Naive thymus-derived CD8-positive, alpha-beta T cell (primary cell): ENCODE data around the gene BNC2. TPM values are rescaled to one million over a fixed set of nuclear protein-coding genes. Genes with fewer than 3 reads are reported as not detected.

Experiments
- ATAC-seq, 2 donors: fragments of 150-1000 bp; cut with Tn5 transposase in 1 of 2; sonication (Bioruptor Pico), chemical (Tn5 transposase) in 1 of 2; 1 replicate in 1 of 2; 2 replicates in 1 of 2; pipeline ENCODE4 v1.10.0; 2021; ENCODE audit warnings: mild to moderate bottlenecking in 2 of 2, moderate library complexity in 2 of 2
- POLR2A ChIA-PET: fragments of 350-600 bp; sonication (Branson Sonifier 250); formaldehyde crosslinking; loops from one replicate; lab custom pipeline; 2021; ENCODE audit warnings: antibody characterized with exemption; lab: Charles Lee
- DNase-seq, 10 donors: peaks; one replicate each; pipeline versions ENCODE4 v3.0.0 to v3.0.0-alpha.2; 2020 to 2022
- H3K27ac Mint-ChIP-seq, 10 donors: one replicate each; pipeline ENCODE4 v1.8.0; 2020 to 2022; ENCODE audit warnings: mild to moderate bottlenecking in 10 of 10, mixed read lengths in 10 of 10, moderate library complexity in 4 of 10, inconsistent platforms in 1 of 10
- H3K27me3 Mint-ChIP-seq, 5 donors: one replicate each; pipeline ENCODE4 v1.8.0; 2021 to 2022; ENCODE audit warnings: mixed read lengths in 5 of 5
- H3K36me3 Mint-ChIP-seq, 3 donors: one replicate each; pipeline ENCODE4 v1.8.0; 2020 to 2022; ENCODE audit warnings: mixed read lengths in 3 of 3, mild to moderate bottlenecking in 2 of 3, inconsistent platforms in 1 of 3
- H3K4me1 Mint-ChIP-seq, 4 donors: one replicate each; pipeline ENCODE4 v1.8.0; 2021 to 2022; ENCODE audit warnings: mixed read lengths in 4 of 4
- H3K4me3 Mint-ChIP-seq, 10 donors: one replicate each; pipeline ENCODE4 v1.8.0; 2020 to 2022; ENCODE audit warnings: mild to moderate bottlenecking in 10 of 10, mixed read lengths in 10 of 10, moderate library complexity in 6 of 10, inconsistent platforms in 1 of 10
- H3K9me3 Mint-ChIP-seq, 9 donors: one replicate each; pipeline ENCODE4 v1.8.0; 2020 to 2022; ENCODE audit warnings: mixed read lengths in 9 of 9, mild to moderate bottlenecking in 3 of 9, inconsistent platforms in 1 of 9, moderate library complexity in 1 of 9
- polyA plus RNA-seq, 3 donors: library from polyadenylated mRNA; unstranded; fragments of 300-500 nt; fragmentation: Illumina TruSeq; gene quantifications; one replicate each; pipeline ENCODE4 v1.2.3, GENCODE V29; 2021
- total RNA-seq, 8 experiments: library from RNA in 2 of 8; stranded (reverse) in 2 of 8; gene quantifications; one replicate each; pipeline ENCODE4 v1.2.3 and lab custom pipeline; 2021 to 2026

The BNC2 gene
- total and polyA plus RNA-seq, 5 experiments from 2014 or later = not detected

DNA sequence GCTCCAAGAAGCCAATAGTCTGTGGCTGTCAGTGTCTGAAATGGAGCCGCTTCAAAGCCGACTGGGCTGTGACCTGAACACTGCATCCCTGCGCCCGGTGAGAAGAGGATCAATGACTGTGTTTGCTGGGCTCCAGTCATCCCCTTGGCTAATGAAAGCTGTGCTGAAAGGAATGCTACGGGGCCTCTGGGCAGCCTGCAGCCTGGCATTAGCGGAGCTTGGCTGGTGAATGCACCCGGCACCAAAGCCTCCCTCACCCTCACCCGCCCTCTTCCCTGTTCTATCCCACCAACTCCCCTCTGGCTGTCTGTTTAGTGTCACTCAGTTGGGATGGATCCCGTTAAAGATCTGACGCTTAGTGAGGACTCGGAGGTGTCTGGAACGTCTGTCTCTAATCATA, 355.3 kb downstream of the BNC2 start:
- no peak overlapping the region for H3K4me3 Mint-ChIP-seq
- H3K27ac Mint-ChIP-seq = no peak overlapping the region
- H3K4me1 Mint-ChIP-seq = no peaks in the 10 kb centered on the region
- peaks cover 0 to 3% (median 0%) of the 10 kb centered on the region in 9 donors for H3K9me3 Mint-ChIP-seq
- no peaks in the 10 kb centered on the region for H3K36me3 Mint-ChIP-seq
- DNase-seq (no peak), ATAC-seq (no peak)
- H3K27me3 Mint-ChIP-seq = peaks cover 0 to 10% (median 3%) of the 10 kb centered on the region in 5 donors
- POLR2A ChIA-PET = no interaction called here

- DNase-seq = no peak
- ATAC-seq = no peak
- Mint-ChIP-seq H3K27me3 (peaks cover 0 to 1% (median 0%) of the 10 kb centered on the region in 5 donors), H3K27ac (no peak overlapping the region), H3K4me3 (no peak overlapping the region), H3K4me1 (no peaks in the 10 kb centered on the region), H3K9me3 (peaks cover 0 to 3% (median 0%) of the 10 kb centered on the region in 9 donors), H3K36me3 (no peaks in the 10 kb centered on the region)
- POLR2A ChIA-PET = no interaction called here
These were observed 356.3 kb downstream of the BNC2 start for GRCh38 chr9:16514131-16514530.

DNA sequence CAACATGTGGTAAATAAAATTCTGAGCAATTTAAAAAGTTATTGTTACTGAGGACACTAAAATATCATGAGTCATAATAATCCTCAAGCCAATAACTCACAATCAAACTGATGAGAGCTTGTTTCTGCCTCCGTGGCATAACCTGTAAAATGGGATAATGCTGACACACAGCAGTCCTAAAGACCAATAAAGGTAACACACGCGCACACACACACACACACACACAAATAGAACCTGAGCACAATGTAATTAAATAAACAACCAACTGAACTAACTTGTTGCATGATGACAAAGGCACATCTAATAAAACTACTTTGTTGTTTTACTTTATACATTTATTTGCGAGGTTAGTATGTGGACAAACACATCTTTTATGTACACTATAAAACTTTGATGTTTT, 358.2 kb downstream of the BNC2 start:
- POLR2A ChIA-PET = no interaction called here
- H3K9me3 Mint-ChIP-seq = peaks cover 0 to 3% (median 0%) of the 10 kb centered on the region in 9 donors
- H3K4me3 Mint-ChIP-seq = no peak overlapping the region
- no peaks in the 10 kb centered on the region for H3K36me3 Mint-ChIP-seq
- no peaks in the 10 kb centered on the region for H3K27me3 Mint-ChIP-seq
- no peaks in the 10 kb centered on the region for H3K4me1 Mint-ChIP-seq
- no peak for ATAC-seq
- no peak for DNase-seq
- no peak overlapping the region for H3K27ac Mint-ChIP-seq

GRCh38 chr9:16510482-16510881, 360.0 kb downstream of the BNC2 start:
- DNase-seq = no peak
- no peak overlapping the region for H3K4me3 Mint-ChIP-seq
- no peak for ATAC-seq
- H3K27me3 Mint-ChIP-seq = no peaks in the 10 kb centered on the region
- H3K4me1 Mint-ChIP-seq = no peaks in the 10 kb centered on the region
- POLR2A ChIA-PET = no interaction called here
- H3K36me3 Mint-ChIP-seq = no peaks in the 10 kb centered on the region
- peaks cover 0 to 1% (median 0%) of the 10 kb centered on the region in 9 donors for H3K9me3 Mint-ChIP-seq
- no peak overlapping the region for H3K27ac Mint-ChIP-seq

- H3K27me3 Mint-ChIP-seq = no peaks in the 10 kb centered on the region
- POLR2A ChIA-PET = no interaction called here
- no peaks in the 10 kb centered on the region for H3K36me3 Mint-ChIP-seq
- ATAC-seq (no peak), DNase-seq (no peak)
- no peak overlapping the region for H3K27ac Mint-ChIP-seq
- H3K9me3 Mint-ChIP-seq = no peaks in the 10 kb centered on the region
- no peaks in the 10 kb centered on the region for H3K4me1 Mint-ChIP-seq
- no peak overlapping the region for H3K4me3 Mint-ChIP-seq
These were observed 360.5 kb downstream of the BNC2 start for GRCh38 chr9:16509997-16510396.

- no peak overlapping the region for H3K27ac Mint-ChIP-seq
- POLR2A ChIA-PET = no interaction called here
- H3K4me3 Mint-ChIP-seq = no peak overlapping the region
- ATAC-seq = no peak
- DNase-seq = no peak
- no peaks in the 10 kb centered on the region for H3K27me3 Mint-ChIP-seq
- no peaks in the 10 kb centered on the region for H3K4me1 Mint-ChIP-seq
- no peaks in the 10 kb centered on the region for H3K36me3 Mint-ChIP-seq
- H3K9me3 Mint-ChIP-seq = peaks cover 0 to 3% (median 0%) of the 10 kb centered on the region in 9 donors
These were observed 365.3 kb downstream of the BNC2 start for GRCh38 chr9:16505199-16505598.

DNA sequence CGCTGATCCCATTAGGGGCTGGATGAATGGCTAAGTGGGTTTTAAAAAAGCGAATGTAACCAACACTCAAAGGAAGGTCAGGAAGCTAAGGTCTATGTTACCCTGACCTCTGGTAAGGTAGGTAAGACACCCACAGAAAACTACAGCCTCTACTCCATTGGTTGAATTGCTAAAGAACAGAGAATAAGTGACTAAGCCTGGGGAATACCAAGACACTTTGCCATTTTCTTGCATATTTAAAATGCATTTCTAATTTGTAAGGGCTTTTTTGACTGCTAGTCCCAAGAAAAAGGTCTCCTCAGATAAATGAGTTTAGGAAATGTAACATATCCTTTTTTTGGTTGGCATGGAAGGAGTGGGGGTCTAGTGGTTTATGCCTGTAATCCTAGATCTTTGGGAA, 368.7 kb downstream of the BNC2 start:
- H3K4me3 Mint-ChIP-seq = no peak overlapping the region
- H3K27me3 Mint-ChIP-seq = peaks cover 0 to 5% (median 0%) of the 10 kb centered on the region in 5 donors
- POLR2A ChIA-PET = no interaction called here
- DNase-seq = no peak
- H3K9me3 Mint-ChIP-seq = peaks cover 0 to 3% (median 0%) of the 10 kb centered on the region in 9 donors
- H3K36me3 Mint-ChIP-seq = no peaks in the 10 kb centered on the region
- H3K4me1 Mint-ChIP-seq = no peaks in the 10 kb centered on the region
- ATAC-seq = no peak
- no peak overlapping the region for H3K27ac Mint-ChIP-seq

GRCh38 chr9:16501141-16501540, 369.3 kb downstream of the BNC2 start:
- ATAC-seq (no peak), DNase-seq (no peak)
- Mint-ChIP-seq H3K36me3 (no peaks in the 10 kb centered on the region), H3K4me3 (no peak overlapping the region), H3K4me1 (no peaks in the 10 kb centered on the region), H3K27me3 (peaks cover 0 to 5% (median 0%) of the 10 kb centered on the region in 5 donors), H3K9me3 (peaks cover 0 to 3% (median 0%) of the 10 kb centered on the region in 9 donors), H3K27ac (no peak overlapping the region)
- POLR2A ChIA-PET = no interaction called here

GRCh38 chr9:16500386-16500785, 370.1 kb downstream of the BNC2 start:
- Mint-ChIP-seq H3K9me3 (peaks cover 0 to 3% (median 0%) of the 10 kb centered on the region in 9 donors), H3K27me3 (peaks cover 0 to 5% (median 0%) of the 10 kb centered on the region in 5 donors), H3K4me3 (no peak overlapping the region), H3K4me1 (no peaks in the 10 kb centered on the region), H3K36me3 (no peaks in the 10 kb centered on the region), H3K27ac (no peak overlapping the region)
- ATAC-seq = no peak
- POLR2A ChIA-PET = no interaction called here
- no peak for DNase-seq

- Mint-ChIP-seq H3K4me3 (no peak overlapping the region), H3K27ac (no peak overlapping the region), H3K4me1 (no peaks in the 10 kb centered on the region), H3K27me3 (peaks cover 0 to 5% (median 0%) of the 10 kb centered on the region in 5 donors), H3K36me3 (no peaks in the 10 kb centered on the region), H3K9me3 (peaks cover 0 to 3% (median 0%) of the 10 kb centered on the region in 9 donors)
- no peak for DNase-seq
- POLR2A ChIA-PET = no interaction called here
- no peak for ATAC-seq
These were observed 370.6 kb downstream of the BNC2 start for GRCh38 chr9:16499892-16500291.

DNA sequence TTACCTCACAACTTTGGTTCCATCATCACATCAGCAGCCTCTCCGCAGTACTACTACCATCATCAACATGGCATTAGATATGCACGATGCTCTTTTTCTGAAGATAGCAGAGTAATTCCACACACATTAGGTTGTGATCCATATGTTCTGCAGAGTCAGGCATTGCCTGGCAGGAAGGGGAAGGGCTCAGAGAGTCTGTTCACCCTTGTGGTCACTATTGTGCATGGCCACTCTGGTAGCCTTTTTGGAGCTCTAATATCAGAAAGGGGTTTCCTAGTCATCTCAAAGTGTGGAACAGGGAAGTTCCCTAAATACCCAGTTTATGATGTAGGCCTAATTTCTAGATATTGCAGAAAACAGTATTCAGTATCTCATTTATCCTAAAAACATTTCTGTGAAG, 373.6 kb downstream of the BNC2 start:
- POLR2A ChIA-PET = no interaction called here
- no peak for ATAC-seq
- peaks cover 0 to 5% (median 0%) of the 10 kb centered on the region in 5 donors for H3K27me3 Mint-ChIP-seq

DNA sequence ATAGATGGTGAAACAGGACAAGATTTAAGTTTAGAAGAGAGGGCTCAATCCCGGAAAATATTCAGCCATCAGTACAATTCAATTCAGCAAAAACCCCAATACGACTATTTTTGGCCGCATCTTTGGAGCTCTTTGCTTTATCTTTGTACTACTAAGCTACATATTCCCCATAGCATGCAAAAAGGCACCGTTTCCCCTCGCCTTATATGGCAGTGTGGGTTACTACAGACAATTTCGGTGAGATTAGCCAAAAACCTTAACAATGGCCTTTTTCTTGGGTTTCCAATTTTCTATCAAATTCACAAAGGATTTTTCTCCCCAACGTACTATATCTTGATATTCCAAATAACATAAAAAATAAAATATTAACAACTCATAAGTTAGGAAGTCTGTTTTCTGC, 382.6 kb downstream of the BNC2 start:
- H3K4me3 Mint-ChIP-seq = no peak overlapping the region
- H3K27me3 Mint-ChIP-seq = peaks cover 0 to 10% (median 3%) of the 10 kb centered on the region in 5 donors
- ATAC-seq = no peak
- no peaks in the 10 kb centered on the region for H3K36me3 Mint-ChIP-seq
- no peaks in the 10 kb centered on the region for H3K4me1 Mint-ChIP-seq
- POLR2A ChIA-PET = no interaction called here
- DNase-seq = no peak
- H3K27ac Mint-ChIP-seq = no peak overlapping the region
- no peaks in the 10 kb centered on the region for H3K9me3 Mint-ChIP-seq

More for the DNA sequence above, 373.6 kb downstream of the BNC2 start:
- Mint-ChIP-seq H3K9me3 (peaks cover 0 to 5% (median 0%) of the 10 kb centered on the region in 9 donors), H3K36me3 (no peaks in the 10 kb centered on the region), H3K27ac (no peak overlapping the region), H3K4me3 (no peak overlapping the region), H3K4me1 (peaks cover 0 to 2% (median 0%) of the 10 kb centered on the region in 4 donors)
- no peak for DNase-seq

DNA sequence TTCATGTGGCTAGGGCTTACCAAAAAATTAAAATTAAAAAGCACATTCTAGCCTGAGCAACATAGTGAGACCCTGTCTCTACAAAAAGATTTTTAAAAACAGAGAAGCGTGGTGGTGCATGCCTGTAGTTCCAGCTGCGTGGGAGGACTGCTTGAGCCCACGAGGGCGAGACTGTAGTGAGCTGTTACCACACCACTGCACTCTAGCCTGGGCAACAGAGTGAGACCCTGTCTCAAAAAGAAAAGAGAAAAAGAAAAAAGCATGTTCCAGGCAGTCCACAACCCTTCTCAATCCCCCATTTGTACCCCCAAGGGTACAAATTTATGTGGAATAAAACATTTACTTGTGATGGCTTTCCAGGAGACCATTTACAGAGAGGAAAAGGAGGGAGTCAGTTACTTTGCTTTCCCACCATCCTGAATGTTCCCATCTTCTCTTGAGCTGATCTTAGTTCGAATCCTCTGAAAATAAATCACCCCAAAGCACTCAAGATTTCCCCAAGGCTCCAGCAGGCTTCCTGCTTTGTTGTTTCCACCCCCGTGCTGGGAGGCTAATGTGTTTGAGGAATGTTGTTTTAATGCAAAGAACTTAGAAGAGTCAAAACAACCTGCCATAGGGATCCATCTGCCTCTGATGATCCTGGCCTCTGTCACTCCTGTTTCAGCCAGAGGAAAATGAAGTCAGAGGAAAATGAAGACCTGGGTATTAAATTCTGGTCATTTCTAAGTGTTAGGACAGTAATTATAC, 384.7 kb downstream of the BNC2 start:
- Mint-ChIP-seq H3K36me3 (no peaks in the 10 kb centered on the region), H3K27me3 (peaks cover 0 to 7% (median 3%) of the 10 kb centered on the region in 5 donors), H3K27ac (no peak overlapping the region), H3K4me1 (no peaks in the 10 kb centered on the region), H3K9me3 (peaks cover 0 to 2% (median 0%) of the 10 kb centered on the region in 9 donors), H3K4me3 (no peak overlapping the region)
- POLR2A ChIA-PET = no interaction called here
- DNase-seq (no peak), ATAC-seq (no peak)

DNA sequence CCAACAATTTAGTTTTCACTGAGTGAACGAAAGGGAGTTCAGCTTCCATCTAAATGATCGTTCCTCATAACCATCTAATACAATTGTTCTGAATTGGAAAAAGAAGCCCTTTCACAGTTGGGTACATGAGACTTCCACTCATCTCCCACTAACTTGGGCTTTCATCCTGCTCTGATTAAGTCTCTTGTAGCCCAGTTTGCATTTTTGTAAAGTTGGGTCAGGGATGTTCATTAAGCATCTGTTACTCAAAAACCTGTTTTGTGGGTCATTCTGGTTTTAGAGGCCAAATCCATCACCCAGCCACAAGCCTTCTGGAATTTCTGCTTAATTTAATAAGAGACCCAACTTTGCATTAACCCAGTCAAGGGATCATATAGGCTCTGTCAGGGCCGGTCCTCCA, 385.3 kb downstream of the BNC2 start:
- Mint-ChIP-seq H3K27me3 (peaks cover 0 to 4% (median 2%) of the 10 kb centered on the region in 5 donors), H3K9me3 (peaks cover 0 to 2% (median 0%) of the 10 kb centered on the region in 9 donors), H3K36me3 (no peaks in the 10 kb centered on the region), H3K4me3 (no peak overlapping the region), H3K4me1 (no peaks in the 10 kb centered on the region), H3K27ac (no peak overlapping the region)
- no peak for DNase-seq
- ATAC-seq = no peak
- POLR2A ChIA-PET = no interaction called here
